Common myeloid progenitor, CD34-positive (primary cell): ENCODE results near the gene CTNNA2.

ENCODE experiments used
- CTCF ChIA-PET: fragments of 350-600 bp; sonication (Branson Sonifier 250); formaldehyde crosslinking; loops from one replicate; lab custom pipeline; 2021; ENCODE audit warnings: antibody characterized with exemption; lab: Charles Lee
- POLR2A ChIA-PET: fragments of 350-600 bp; sonication (Branson Sonifier 250); formaldehyde crosslinking; loops from one replicate; lab custom pipeline; 2021; ENCODE audit warnings: antibody characterized with exemption; lab: Charles Lee
- DNase-seq, 3 donors: peaks; one replicate each; pipeline versions ENCODE4 v3.0.0 to v3.0.0-alpha.2; 2013
- H3K27ac ChIP-seq, 2 experiments: 1 replicate in 1 of 2; 2 replicates in 1 of 2; pipeline ENCODE4 v1.7.0; 2013; ENCODE audit warnings: inconsistent platforms in 2 of 2, low read length in 2 of 2, mild to moderate bottlenecking in 2 of 2, low read depth in 1 of 2, moderate library complexity in 1 of 2; ENCODE audit not compliant: severe bottlenecking in 2 of 2, insufficient read depth in 1 of 2, poor library complexity in 1 of 2
- H3K27me3 ChIP-seq, 5 experiments: replicated peaks in 2 of 5; 1 replicate in 3 of 5; 2 replicates in 2 of 5; pipeline versions ENCODE4 v1.6.1 to v1.7.0; 2013; ENCODE audit warnings: low read length in 4 of 5, mild to moderate bottlenecking in 2 of 5, moderate library complexity in 2 of 5, inconsistent platforms in 1 of 5; ENCODE audit not compliant: insufficient read depth in 5 of 5, control insufficient read depth in 4 of 5
- H3K36me3 ChIP-seq, 4 experiments: 1 replicate in 2 of 4; 2 replicates in 2 of 4; pipeline versions ENCODE4 v1.6.1 to v1.7.0; 2013; ENCODE audit warnings: low read length in 3 of 4, control low read depth in 1 of 4, mild to moderate bottlenecking in 1 of 4; ENCODE audit not compliant: control insufficient read depth in 4 of 4, insufficient read depth in 4 of 4
- H3K4me1 ChIP-seq, 4 experiments: 1 replicate in 3 of 4; 2 replicates in 1 of 4; pipeline versions ENCODE4 v1.6.1 to v1.7.1; 2013; ENCODE audit warnings: low read length in 3 of 4, mild to moderate bottlenecking in 3 of 4, control low read depth in 1 of 4, inconsistent platforms in 1 of 4, moderate library complexity in 1 of 4; ENCODE audit not compliant: control insufficient read depth in 4 of 4, insufficient read depth in 4 of 4; ENCODE audit errors: control extremely low read depth in 1 of 4
- H3K4me3 ChIP-seq, 7 experiments: 1 replicate in 4 of 7; 2 replicates in 3 of 7; pipeline versions ENCODE4 v1.5.1 to v1.7.0; 2013; ENCODE audit warnings: mild to moderate bottlenecking in 7 of 7, low read length in 6 of 7, moderate library complexity in 6 of 7, inconsistent platforms in 2 of 7, low read depth in 2 of 7, control low read depth in 1 of 7; ENCODE audit not compliant: insufficient read depth in 4 of 7, control insufficient read depth in 1 of 7; ENCODE audit errors: extremely low read depth in 1 of 7
- H3K9me3 ChIP-seq, 5 experiments: 1 replicate in 4 of 5; 2 replicates in 1 of 5; pipeline versions ENCODE4 v1.6.1 to v1.7.1; 2013; ENCODE audit warnings: low read length in 4 of 5, mild to moderate bottlenecking in 2 of 5, inconsistent platforms in 1 of 5, low read depth in 1 of 5, moderate library complexity in 1 of 5; ENCODE audit not compliant: control insufficient read depth in 4 of 5, insufficient read depth in 2 of 5; ENCODE audit errors: control extremely low read depth in 1 of 5
- WGBS: methylation state at CpG from one replicate; pipeline ENCODE4 v1.1.5; 2013; ENCODE audit not compliant: insufficient coverage; 5-methylcytosine and 5-hydroxymethylcytosine counted together

CTNNA2 gene

DNA sequence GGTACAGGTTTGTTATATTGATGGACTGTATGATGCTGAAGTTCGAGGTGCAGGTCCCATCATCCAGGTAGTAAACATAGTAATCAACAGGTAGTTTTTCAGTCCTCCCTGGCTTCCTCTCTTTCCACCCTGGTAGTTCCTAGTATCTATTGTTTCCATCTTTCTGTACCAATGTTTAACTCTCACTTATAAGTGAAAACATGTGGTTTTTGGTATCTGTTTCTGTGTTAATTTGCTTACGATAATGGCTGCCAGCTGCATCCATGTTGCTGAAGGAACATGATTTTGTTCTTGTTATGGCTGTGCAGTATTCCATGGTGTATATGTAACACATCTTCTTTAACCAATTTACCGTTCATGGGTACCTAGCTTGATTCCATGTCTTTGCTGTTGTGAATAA lies 861.3 kb downstream of the CTNNA2 start:
- no peaks in the 10 kb centered on the region for H3K27me3 ChIP-seq
- POLR2A ChIA-PET = no interaction called here
- no peak overlapping the region for H3K27ac ChIP-seq
- no CpG with 5 or more reads among the region's 3 CpGs for WGBS
- H3K36me3 ChIP-seq = no peaks in the 10 kb centered on the region
- DNase-seq = no peak
- H3K4me3 ChIP-seq = no peak overlapping the region
- H3K9me3 ChIP-seq = no peaks in the 10 kb centered on the region
- CTCF ChIA-PET = no interaction called here
- H3K4me1 ChIP-seq = no peaks in the 10 kb centered on the region

DNA sequence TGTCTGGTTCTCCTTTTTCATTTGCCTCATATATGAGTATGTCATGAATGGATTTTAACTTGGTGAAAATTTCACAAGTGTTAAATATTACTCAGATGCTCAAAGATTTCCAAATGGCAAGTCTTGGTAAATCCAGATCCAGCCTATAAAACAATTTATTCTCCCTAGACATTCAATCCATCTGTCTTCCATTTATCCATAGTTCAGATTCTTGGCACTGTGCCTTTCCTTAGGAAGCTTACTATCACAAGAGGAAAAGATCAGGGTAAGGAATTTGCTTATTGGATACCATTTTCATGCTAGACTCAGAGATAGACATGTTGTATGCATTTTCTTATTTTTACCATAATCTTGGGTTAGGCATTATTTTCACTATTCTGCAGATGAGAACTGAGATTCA lies 864.2 kb downstream of the CTNNA2 start:
- no peak for DNase-seq
- no peaks in the 10 kb centered on the region for H3K27me3 ChIP-seq
- no peak overlapping the region for H3K4me3 ChIP-seq
- no peaks in the 10 kb centered on the region for H3K9me3 ChIP-seq
- ChIA-PET CTCF (no interaction called here), POLR2A (no interaction called here)
- no peak overlapping the region for H3K27ac ChIP-seq
- H3K36me3 ChIP-seq = no peaks in the 10 kb centered on the region
- no peaks in the 10 kb centered on the region for H3K4me1 ChIP-seq

DNA sequence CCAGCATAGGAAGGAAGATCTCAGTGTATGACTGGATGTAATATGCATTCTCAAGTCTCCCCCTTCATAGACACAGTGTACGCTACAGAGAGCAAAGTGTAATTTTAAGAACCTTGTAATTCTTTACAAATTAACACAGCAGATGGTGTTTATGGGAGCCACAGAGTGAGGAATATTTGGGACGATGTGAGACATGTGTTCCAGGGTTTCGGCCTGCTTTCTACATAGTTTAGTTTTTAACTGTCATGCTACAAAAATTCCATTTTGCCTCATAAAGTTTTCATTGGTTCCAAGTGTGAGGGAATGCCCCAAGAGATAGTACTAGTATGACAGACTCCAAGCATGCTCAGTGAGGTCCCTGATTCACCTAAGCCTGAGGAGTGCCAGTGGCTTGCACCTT lies 867.9 kb downstream of the CTNNA2 start:
- DNase-seq = no peak
- ChIA-PET CTCF (no interaction called here), POLR2A (no interaction called here)
- Histone ChIP-seq H3K4me1 (no peaks in the 10 kb centered on the region), H3K9me3 (no peaks in the 10 kb centered on the region), H3K4me3 (no peak overlapping the region), H3K27me3 (no peaks in the 10 kb centered on the region), H3K27ac (no peak overlapping the region), H3K36me3 (no peaks in the 10 kb centered on the region)
- WGBS = no CpG with 5 or more reads among the region's 3 CpGs

DNA sequence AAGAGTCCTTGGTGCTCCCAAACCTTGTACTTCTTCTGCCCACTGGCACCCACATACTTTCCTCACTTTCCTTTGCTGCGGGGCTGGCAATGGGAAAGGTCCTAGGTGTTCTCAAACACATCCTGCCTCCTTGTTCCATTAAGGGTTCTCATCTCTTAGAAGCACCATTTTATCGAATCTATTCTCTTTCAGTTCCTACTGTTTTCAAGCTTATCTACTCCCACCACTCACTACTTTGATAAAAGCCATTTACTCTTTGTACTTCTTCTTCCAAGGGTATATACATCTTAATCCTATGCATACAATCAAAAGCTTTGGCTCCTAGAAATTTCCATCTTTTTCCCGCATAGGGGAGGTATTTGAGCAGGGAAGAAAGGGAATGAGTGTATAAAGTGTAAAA lies 868.8 kb downstream of the CTNNA2 start:
- ChIA-PET POLR2A (no interaction called here), CTCF (no interaction called here)
- H3K4me3 ChIP-seq = no peak overlapping the region
- DNase-seq = no peak
- 96% methylated on average over 2 of the region's 3 CpGs for WGBS
- no peaks in the 10 kb centered on the region for H3K9me3 ChIP-seq
- no peaks in the 10 kb centered on the region for H3K27me3 ChIP-seq
- H3K36me3 ChIP-seq = no peaks in the 10 kb centered on the region
- no peak overlapping the region for H3K27ac ChIP-seq
- H3K4me1 ChIP-seq = no peaks in the 10 kb centered on the region

GRCh38 chr2:80392441-80392840 lies 879.6 kb downstream of the CTNNA2 start:
- Histone ChIP-seq H3K27ac (no peak overlapping the region), H3K4me3 (no peak overlapping the region), H3K9me3 (no peaks in the 10 kb centered on the region), H3K4me1 (no peaks in the 10 kb centered on the region), H3K27me3 (peaks cover 0 to 2% (median 0%) of the 10 kb centered on the region in 5 experiments), H3K36me3 (no peaks in the 10 kb centered on the region)
- WGBS = no CpG with 5 or more reads among the region's 2 CpGs
- ChIA-PET POLR2A (no interaction called here), CTCF (interaction anchor here (1.2 kb wide), 1 partner anchor 10 kb away, joined by 5 read pairs; no protein-coding TSS in a partner anchor)
- DNase-seq = no peak

DNA sequence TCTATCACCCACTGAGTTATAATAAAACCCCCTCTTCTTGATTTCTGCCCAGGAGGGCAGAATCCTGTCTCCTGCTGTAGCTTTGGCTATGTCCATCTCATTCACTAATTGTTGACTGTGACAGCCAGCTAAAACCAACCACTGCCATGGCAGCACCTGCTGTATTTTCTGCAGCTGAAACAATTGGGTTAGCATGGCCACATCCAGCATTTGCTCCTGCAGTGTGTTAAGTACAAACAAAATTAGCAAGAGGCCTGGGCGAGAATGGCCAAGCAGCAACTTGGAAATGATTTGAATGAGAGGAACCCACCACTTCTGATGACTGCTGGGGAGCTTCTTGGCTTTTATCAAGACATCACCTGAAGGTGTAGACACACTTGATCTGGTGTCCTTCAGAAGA lies 881.1 kb downstream of the CTNNA2 start:
- H3K27me3 ChIP-seq = peaks cover 0 to 2% (median 0%) of the 10 kb centered on the region in 5 experiments
- ChIA-PET CTCF (no interaction called here), POLR2A (no interaction called here)
- no peaks in the 10 kb centered on the region for H3K4me1 ChIP-seq
- 100% methylated on average over 1 of the region's 1 CpG for WGBS
- no peak for DNase-seq
- no peak overlapping the region for H3K4me3 ChIP-seq
- no peaks in the 10 kb centered on the region for H3K9me3 ChIP-seq
- H3K27ac ChIP-seq = no peak overlapping the region
- no peaks in the 10 kb centered on the region for H3K36me3 ChIP-seq

GRCh38 chr2:80395251-80395650 lies 882.4 kb downstream of the CTNNA2 start:
- no CpG with 5 or more reads among the region's 1 CpG for WGBS
- Histone ChIP-seq H3K4me3 (no peak overlapping the region), H3K27me3 (peaks cover 0 to 2% (median 0%) of the 10 kb centered on the region in 5 experiments), H3K4me1 (no peaks in the 10 kb centered on the region), H3K9me3 (no peaks in the 10 kb centered on the region), H3K27ac (no peak overlapping the region), H3K36me3 (no peaks in the 10 kb centered on the region)
- CTCF ChIA-PET = no interaction called here
- POLR2A ChIA-PET = no interaction called here
- no peak for DNase-seq
